ENCODE measurements around the gene ADAMTSL3.

DNA sequence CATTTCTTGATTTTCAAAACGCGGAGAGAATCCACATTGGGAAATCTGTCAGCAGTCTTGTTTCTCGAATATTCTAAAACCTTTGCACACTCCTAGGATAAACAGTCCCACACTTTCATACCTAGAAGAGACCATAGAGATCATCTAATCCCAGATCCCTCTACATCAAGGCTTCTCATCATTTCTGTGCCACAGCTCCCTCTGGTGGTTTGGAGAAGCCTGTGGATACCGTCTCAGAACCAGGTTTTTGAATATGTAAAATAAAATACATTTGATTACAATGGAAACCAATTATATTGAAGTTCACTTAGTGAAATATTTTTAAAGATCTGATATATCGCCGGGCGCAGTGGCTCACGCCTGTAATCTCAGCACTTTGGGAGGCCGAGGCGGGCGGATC, 369.7 kb downstream of the ADAMTSL3 start:
- TF ChIP-seq, protein P1, sequence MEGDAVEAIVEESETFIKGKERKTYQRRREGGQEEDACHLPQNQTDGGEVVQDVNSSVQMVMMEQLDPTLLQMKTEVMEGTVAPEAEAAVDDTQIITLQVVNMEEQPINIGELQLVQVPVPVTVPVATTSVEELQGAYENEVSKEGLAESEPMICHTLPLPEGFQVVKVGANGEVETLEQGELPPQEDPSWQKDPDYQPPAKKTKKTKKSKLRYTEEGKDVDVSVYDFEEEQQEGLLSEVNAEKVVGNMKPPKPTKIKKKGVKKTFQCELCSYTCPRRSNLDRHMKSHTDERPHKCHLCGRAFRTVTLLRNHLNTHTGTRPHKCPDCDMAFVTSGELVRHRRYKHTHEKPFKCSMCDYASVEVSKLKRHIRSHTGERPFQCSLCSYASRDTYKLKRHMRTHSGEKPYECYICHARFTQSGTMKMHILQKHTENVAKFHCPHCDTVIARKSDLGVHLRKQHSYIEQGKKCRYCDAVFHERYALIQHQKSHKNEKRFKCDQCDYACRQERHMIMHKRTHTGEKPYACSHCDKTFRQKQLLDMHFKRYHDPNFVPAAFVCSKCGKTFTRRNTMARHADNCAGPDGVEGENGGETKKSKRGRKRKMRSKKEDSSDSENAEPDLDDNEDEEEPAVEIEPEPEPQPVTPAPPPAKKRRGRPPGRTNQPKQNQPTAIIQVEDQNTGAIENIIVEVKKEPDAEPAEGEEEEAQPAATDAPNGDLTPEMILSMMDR (IDR thresholded peaks at IDR 0.05; ENCODE audit: low read depth, low read length, poor library complexity, severe bottlenecking), result peak; percentile 69
- TF ChIP-seq EZH2phosphoT487 (IDR thresholded peaks at IDR 0.05; ENCODE audit: borderline replicate concordance, low read length), result no peak
